Tibial artery (tissue), 4 donors: ENCODE measurements around the gene ACVR1B.

Source experiments
- DNase-seq, 2 donors: peaks; one replicate each; pipeline ENCODE4 v3.0.0-alpha.2; 2019
- H3K27ac ChIP-seq, 2 donors: fragments of 200-600 bp; sonication (generic) in 1 of 2; 1 replicate in 1 of 2; 2 replicates in 1 of 2; pipeline ENCODE4 v1.5.1; 2018 to 2019; ENCODE audit warnings: mild to moderate bottlenecking in 1 of 2
- H3K27me3 ChIP-seq, 2 donors: fragments of 200-600 bp; sonication (generic) in 1 of 2; one replicate each; pipeline versions ENCODE4 v1.5.1 to v1.6.0; 2016 to 2019
- H3K36me3 ChIP-seq, 3 donors: fragments of 200-600 bp; sonication (generic) in 2 of 3; one replicate each; pipeline ENCODE4 v1.5.1; 2016 to 2019; ENCODE audit warnings: mild to moderate bottlenecking in 2 of 3
- H3K4me1 ChIP-seq, 4 donors: fragments of 200-600 bp; sonication (generic) in 2 of 4; 1 replicate in 3 of 4; 2 replicates in 1 of 4; pipeline ENCODE4 v1.5.1; 2016 to 2019
- H3K4me3 ChIP-seq, 2 donors: fragments of 200-600 bp; sonication (generic) in 1 of 2; 1 replicate in 1 of 2; 2 replicates in 1 of 2; pipeline ENCODE4 v1.5.1; 2018 to 2019; ENCODE audit warnings: mild to moderate bottlenecking in 2 of 2
- H3K9me3 ChIP-seq, 3 donors: fragments of 200-600 bp; sonication (generic) in 1 of 3; one replicate each; pipeline ENCODE4 v1.5.1; 2016 to 2019
- intact Hi-C: fragments of 100-400 bp; cut with DNase I; formaldehyde crosslinking; loops from one replicate; pipeline ENCODE4 v1.15.0; 2023; ENCODE audit warnings: low total_unique reads
- TF ChIP-seq, protein P1 (sequence below), 2 experiments: fragments of 200-600 bp in 1 of 2; fragments of 450-650 bp in 1 of 2; IDR thresholded peaks; one replicate each; pipeline ENCODE4 v1.5.1; 2017 to 2019; ENCODE audit warnings: antibody characterized with exemption in 2 of 2, mild to moderate bottlenecking in 1 of 2, moderate library complexity in 1 of 2

Gene ACVR1B

DNA sequence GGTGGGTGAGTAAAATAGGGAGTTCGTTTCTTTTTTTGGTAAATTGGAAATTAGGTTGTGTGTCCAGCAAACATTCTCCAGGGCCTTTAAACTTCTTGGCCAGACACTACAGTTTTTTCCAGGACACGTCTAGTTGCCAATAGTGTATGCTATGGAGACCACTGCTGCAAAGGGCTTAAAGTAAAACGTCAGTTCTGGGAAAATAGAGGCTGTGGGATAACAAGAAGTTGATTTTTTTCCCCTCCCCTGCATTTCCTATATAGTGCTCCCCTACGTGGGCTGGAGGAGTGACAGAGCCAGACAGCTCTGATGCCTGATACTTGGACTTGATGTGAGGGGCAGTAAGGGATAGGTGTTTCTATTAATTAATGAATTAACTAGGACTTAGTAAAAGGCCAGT is 2.4 kb downstream of the ACVR1B start:
- Histone ChIP-seq H3K27me3 (no peaks in the 10 kb centered on the region), H3K27ac (peak overlapping the region; percentile 95 to 98), H3K9me3 (no peaks in the 10 kb centered on the region), H3K36me3 (no peaks in the 10 kb centered on the region), H3K4me3 (peak overlapping the region; percentile 16 to 99), H3K4me1 (peaks cover 0 to 56% (median 33%) of the 10 kb centered on the region in 4 donors)
- intact Hi-C loops = no loop called here
- TF ChIP-seq, protein P1, sequence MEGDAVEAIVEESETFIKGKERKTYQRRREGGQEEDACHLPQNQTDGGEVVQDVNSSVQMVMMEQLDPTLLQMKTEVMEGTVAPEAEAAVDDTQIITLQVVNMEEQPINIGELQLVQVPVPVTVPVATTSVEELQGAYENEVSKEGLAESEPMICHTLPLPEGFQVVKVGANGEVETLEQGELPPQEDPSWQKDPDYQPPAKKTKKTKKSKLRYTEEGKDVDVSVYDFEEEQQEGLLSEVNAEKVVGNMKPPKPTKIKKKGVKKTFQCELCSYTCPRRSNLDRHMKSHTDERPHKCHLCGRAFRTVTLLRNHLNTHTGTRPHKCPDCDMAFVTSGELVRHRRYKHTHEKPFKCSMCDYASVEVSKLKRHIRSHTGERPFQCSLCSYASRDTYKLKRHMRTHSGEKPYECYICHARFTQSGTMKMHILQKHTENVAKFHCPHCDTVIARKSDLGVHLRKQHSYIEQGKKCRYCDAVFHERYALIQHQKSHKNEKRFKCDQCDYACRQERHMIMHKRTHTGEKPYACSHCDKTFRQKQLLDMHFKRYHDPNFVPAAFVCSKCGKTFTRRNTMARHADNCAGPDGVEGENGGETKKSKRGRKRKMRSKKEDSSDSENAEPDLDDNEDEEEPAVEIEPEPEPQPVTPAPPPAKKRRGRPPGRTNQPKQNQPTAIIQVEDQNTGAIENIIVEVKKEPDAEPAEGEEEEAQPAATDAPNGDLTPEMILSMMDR (IDR thresholded peaks at IDR 0.05) = no peak
- DNase-seq = no peak

DNA sequence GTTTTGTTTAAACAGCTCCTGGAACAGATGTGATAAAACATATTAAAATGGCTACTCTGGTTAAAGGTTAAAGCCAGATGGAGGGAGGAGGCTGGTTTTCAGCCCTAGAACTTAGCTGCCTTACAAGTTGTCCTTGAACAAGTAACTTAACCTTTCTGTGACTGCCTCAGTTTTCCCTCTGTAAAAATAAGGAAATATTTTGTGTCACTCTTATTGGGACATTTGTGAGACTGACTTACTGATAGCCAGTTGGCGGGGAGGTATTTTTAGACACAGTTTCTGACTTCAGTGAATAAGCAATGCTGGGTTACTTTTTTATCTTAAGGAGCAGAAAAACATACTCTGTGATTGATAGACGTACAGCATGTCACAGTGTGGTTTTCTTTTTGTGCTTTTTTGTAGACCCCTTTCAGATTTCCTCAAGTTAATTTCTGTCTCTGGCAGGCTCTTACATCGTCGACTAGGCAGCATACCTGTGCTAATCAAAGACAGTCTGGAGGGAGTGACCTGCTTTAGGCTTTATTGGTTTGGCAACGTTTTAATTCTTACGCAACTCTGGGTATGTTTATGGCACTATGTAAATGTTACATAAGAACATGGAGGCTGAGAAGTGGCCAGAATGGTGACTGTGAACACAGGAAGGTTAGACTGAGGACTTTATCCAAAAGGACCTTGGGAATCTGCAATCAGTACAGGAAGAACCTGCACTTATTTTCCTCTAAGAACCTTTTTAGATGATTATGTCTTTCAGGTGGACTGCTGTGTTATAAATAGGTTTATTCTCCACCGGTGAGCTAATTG is 3.3 kb downstream of the ACVR1B start:
- Histone ChIP-seq H3K4me1 (peaks cover 0 to 64% (median 38%) of the 10 kb centered on the region in 4 donors), H3K4me3 (peak overlapping the region; percentile 16 to 99)
- TF ChIP-seq, protein P1 (IDR thresholded peaks at IDR 0.05) = no peak

DNA sequence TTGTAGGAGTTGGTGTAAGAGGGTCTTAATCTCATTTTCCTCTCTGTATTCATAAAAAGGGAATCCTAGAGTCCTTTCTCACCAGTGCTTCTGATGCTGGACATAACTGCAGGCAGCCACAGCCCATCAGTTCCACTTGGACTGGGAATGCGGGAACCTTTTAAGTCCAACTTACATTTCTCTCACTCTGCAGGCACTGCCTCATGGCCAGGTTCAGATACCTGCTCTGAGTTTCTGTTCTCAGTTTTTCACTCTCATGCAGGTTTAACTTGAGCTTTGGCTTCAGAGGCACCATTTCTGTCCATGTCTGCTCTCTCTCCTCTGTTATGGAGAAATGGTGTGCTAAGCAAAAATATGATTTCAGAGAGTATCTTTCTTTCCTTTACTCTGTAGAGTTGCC is 4.2 kb downstream of the ACVR1B start:
- peaks cover 0 to 69% (median 38%) of the 10 kb centered on the region in 4 donors for H3K4me1 ChIP-seq
- H3K27ac ChIP-seq = peak overlapping the region; percentile 95 to 98
- intact Hi-C loops = no loop called here

More for the DNA sequence above, 3.3 kb downstream of the ACVR1B start:
- no peaks in the 10 kb centered on the region for H3K27me3 ChIP-seq
- peak overlapping the region; percentile 95 to 98 for H3K27ac ChIP-seq
- H3K9me3 ChIP-seq = no peaks in the 10 kb centered on the region
- intact Hi-C loops = no loop called here
- no peaks in the 10 kb centered on the region for H3K36me3 ChIP-seq
- DNase-seq = no peak

DNA sequence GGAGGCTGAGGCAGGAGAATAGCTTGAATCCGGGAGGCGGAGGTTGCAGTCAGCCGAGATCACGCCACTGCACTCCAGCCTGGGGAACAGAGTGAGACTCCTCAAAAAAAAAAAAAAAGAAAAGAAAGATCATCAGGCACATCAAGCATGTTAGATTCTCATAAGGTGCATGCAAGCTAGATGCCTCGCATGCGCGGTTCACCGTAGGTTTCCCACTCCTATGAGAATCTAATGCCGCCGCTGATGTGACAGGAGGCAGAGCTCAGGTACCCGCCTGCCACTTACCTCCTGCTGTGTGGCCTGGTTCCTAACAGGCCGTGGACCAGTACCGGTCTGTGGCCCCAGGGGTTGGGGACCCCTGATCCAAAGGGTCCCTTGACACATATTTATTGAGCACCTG is 7.0 kb downstream of the ACVR1B start:
- Histone ChIP-seq H3K36me3 (peaks cover 0 to 4% (median 3%) of the 10 kb centered on the region in 3 donors), H3K9me3 (no peaks in the 10 kb centered on the region), H3K27ac (no peak overlapping the region), H3K4me3 (no peak overlapping the region), H3K27me3 (no peaks in the 10 kb centered on the region), H3K4me1 (peaks cover 0 to 68% (median 40%) of the 10 kb centered on the region in 4 donors)
- intact Hi-C loops = no loop called here
- DNase-seq = no peak
- TF ChIP-seq, protein P1 (IDR thresholded peaks at IDR 0.05) = no peak

More for the DNA sequence above, 4.2 kb downstream of the ACVR1B start:
- Histone ChIP-seq H3K4me3 (no peak overlapping the region), H3K9me3 (no peaks in the 10 kb centered on the region), H3K27me3 (no peaks in the 10 kb centered on the region), H3K36me3 (peaks cover 0 to 3% (median 2%) of the 10 kb centered on the region in 3 donors)
- no peak for DNase-seq
- TF ChIP-seq, protein P1 (IDR thresholded peaks at IDR 0.05) = no peak

DNA sequence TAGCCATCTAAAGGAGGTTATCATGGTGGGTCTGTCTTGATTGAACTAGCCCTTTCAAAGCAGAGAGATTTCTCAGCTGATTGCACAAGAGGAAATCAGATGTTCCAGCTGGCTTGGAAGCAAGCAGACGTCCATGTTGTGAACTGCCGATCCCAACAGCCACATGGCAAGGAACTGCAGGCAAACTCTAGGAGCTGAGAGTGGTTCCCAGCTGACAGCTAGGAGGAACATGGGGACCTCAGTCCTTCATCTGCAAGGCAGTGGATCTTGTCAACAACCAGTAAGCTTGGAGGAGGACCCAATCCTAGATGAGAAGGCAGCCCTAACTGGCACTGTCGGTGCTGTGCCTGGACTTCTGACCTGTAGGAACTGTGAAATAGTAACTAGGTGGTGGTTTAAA is 7.7 kb downstream of the ACVR1B start:
- H3K27me3 ChIP-seq = no peaks in the 10 kb centered on the region
- TF ChIP-seq, protein P1 (IDR thresholded peaks at IDR 0.05) = no peak
- no peak overlapping the region for H3K4me3 ChIP-seq
- DNase-seq = peak in 1 of 2 donors; percentile 57
- H3K9me3 ChIP-seq = no peaks in the 10 kb centered on the region
- peaks cover 0 to 4% (median 3%) of the 10 kb centered on the region in 3 donors for H3K36me3 ChIP-seq
- intact Hi-C loops = no loop called here
- H3K4me1 ChIP-seq = peaks cover 0 to 61% (median 37%) of the 10 kb centered on the region in 4 donors
- H3K27ac ChIP-seq = no peak overlapping the region
